SK-N-MC (cell line): ENCODE measurements around the gene MACC1.

ENCODE experiments used
- EZH2 ChIP-seq: fragments of 200-600 bp; sonication (generic); IDR thresholded peaks from one replicate; pipeline ENCODE4 v1.6.1; 2017; ENCODE audit warnings: antibody characterized with exemption
- POLR2AphosphoS5 ChIP-seq: IDR thresholded peaks from 2 replicates; pipeline ENCODE4 v1.6.1; 2012; ENCODE audit warnings: mild to moderate bottlenecking, low read depth, low read length, borderline replicate concordance

DNA sequence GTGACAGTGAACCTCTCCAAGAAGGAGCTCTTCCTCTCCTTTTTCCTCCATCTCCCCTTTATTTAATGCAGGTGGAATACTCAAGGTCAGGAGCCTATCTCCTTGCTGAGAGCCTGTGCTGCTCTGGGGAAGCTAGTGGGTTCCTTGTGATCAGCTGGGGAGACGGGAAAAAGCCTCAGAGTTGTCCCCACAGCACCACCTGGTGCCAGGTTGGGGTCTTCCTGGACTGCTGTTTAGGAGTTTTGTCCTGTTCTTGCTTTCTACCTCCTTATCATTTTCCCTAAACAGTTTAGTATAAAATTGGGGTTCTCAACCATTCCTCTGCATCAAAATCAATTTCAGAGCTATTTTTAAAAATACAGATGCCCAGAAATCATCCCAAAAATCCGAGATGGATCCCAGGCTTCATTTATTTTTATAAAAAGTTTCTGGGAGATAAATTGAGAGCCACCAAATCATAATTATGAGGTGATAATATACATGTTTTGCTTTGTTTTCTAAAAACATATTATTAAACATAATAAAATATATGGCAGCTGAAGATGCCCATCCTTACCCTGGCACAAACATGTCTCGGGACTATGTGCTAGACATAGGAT lies 44.3 kb downstream of the MACC1 start:
- TF ChIP-seq EZH2 (no peak), POLR2AphosphoS5 (no peak)
